Right ventricle myocardium inferior (tissue), 1 donor: ENCODE measurements around the gene RPL10A. TPM values are rescaled to one million over a fixed set of nuclear protein-coding genes. Genes with fewer than 3 reads are reported as not detected.
A peak's percentile ranks its signal among the peaks of the same experiment; 100 is the strongest.

Experiments used
- ATAC-seq: fragments of 200-7000 bp; cut with Tn5 transposase; one replicate; pipeline ENCODE4 v1.9.1; 2020; ENCODE audit warnings: mild to moderate bottlenecking, moderate library complexity
- DNase-seq: peaks from one replicate; pipeline ENCODE4 v3.0.0; 2021; ENCODE audit errors: missing footprints
- intact Hi-C: fragments of 100-400 bp; cut with DNase I; formaldehyde crosslinking; loops from one replicate; pipeline ENCODE4 v1.11.0; 2022
- total RNA-seq: library from RNA; stranded (reverse); fragmentation: NEBNext Ultra II Directional; extraction: Animal tissue kit (Norgen Biotek cat#: 25700); gene quantifications from one replicate; pipeline ENCODE4 v1.2.1, GENCODE V29; 2021
- donor health status: DM: no; HTN: yes; CAD: no; lungs with severe emphysema.

RPL10A gene
- total RNA-seq, 1 donor from 2014 or later = 606 TPM

DNA sequence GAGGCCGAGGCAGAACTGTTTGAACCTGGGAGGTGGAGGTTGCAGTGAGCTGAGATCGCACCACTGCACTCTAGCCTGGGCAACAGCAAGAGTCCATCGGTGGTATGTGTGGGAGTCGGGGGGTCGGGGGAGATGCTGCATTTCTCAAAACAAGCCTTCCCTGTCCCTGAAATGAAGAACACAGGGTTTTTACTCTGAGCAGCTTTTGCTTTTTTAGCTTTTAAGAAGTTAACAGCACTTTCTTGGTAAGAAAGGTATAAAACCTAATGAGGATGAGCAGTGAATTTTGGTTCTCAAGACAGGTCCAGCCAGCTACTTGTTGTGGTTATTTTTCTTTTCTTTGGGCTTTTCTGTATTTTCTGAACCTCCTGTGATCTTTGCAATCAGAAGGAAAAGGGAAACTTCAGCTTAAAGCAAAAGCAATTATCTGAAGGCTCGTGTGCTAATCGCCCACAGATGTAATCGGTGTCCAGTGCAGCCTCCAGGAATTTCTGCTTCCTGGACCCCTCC, 3.7 kb downstream of the RPL10A start:
- no peak for ATAC-seq
- DNase-seq = no peak
- intact Hi-C loops = no loop called here

DNA sequence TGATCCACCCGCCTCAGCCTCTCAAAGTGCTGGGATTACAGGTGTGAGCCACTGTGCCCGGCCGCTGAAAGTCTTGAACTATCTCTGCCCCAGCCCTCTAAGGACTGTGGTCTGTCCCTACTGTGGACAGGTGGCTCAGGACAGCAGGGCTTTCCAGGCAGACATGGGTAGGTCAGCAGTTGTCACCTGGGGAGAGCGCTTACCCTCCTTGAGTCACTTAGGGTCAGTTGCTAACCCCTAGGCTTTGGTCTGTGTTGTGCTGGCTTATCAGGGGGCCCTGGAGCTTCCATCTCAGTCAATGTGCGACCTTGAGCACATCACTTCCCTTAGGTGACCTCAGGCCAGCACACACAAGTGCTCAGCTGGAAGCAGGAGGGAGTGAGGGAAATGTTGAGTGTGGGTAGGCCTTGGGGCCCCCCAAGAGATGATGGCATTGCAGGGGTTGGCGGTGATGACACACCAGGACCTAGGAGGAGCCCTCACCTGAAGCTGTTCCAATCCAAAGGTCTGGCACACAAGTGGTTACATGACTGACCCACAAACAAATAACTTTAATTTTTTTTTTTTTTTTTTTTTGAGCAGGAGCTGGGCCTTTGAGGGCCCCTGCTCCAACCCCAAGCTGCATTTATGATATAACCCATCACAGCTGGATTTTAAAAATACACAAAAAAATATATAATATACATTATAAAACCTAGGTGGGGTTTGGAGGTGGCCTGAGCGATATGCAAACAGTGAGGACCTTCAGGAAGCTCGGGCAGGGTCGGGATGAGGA, 5.1 kb downstream of the RPL10A start:
- intact Hi-C loops = no loop called here
- ATAC-seq = no peak
- DNase-seq = no peak

DNA sequence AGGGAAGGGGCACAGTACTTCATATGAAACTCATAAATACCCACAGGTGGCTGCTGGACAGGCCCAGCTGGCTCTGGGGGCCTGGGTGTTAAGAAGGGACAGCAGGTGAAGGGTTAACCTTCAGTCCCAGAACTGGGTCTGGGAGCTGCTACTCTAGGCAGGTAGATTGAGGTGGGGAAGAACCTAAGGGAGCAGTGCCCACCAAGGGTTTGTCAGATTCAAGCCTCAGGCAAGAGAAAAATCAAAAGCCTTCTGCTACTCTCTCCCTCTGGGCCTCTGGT, 5.6 kb downstream of the RPL10A start:
- ATAC-seq = no peak
- intact Hi-C loops = no loop called here

DNA sequence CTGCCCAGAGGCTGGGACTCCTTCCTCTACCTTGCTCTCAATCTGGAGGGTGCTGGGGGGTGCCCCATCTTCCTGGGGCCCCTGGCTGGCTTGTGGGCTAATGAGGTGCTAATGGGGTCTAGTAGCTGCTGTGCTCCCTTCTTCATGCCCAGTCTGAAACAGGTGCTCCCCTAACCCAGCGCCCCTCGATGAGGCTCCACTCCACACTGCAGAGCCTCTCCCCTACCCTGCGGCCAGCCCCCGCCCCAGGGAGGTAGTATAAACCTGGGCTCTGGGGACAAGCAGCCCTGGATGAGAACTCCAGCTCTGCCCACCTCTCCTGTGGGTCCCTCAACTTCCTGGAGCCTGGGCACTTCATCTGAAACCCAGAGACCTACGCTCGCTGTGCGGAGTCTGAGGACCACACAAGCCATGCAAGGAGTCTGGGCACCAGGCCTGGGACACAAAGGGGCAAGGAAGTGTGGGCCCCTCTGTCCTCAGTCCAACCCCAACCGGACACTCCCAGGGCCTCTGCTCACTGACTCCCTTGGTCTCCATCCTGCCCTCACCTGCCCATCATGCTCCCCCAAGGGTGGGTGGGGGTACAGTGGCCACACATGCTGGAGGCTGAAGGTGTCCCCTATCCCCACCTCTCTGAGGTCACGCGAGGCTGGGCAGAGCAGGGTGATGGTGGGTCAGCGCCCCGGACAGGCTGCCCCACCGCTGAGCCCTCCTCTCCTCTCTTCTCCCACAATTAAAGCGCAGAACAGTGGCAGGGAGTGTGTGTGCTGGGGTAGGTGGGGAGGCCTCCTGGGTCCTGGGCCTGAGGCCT, 6.1 kb downstream of the RPL10A start:
- ATAC-seq = no peak
- DNase-seq = no peak
- intact Hi-C loops = no loop called here

More for the DNA sequence above, 5.6 kb downstream of the RPL10A start:
- DNase-seq = no peak

DNA sequence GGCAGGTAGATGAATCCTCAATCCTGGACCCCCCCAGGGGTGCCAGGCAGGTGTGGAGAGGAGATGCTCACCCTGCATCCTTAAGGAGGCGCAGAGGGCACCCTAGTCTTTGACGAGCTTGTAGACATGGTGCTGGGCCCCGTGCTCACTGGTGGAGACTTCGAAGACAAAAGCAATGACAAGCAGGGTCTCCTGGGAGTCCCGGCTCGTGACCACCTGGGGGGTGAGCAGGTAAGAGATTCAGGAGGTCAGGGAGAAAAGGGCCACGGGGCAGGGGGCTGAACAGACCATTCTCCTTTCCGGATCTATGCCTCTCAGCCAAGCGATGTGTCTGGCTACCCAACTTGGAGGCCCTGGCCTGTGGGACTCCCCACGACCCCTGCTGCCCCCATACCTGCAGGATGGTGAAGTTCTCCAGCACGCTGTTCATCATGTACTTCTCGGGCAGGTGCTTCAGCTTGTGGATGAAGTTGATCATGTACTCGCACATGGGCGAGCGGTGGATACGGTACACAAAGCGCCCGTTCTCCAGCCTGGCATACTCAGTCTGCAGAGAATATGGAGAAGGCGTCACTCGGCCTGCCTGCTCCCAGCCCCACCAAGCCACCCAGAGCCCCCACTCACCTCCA, 6.9 kb downstream of the RPL10A start:
- intact Hi-C loops = no loop called here
- no peak for DNase-seq
- ATAC-seq = no peak

DNA sequence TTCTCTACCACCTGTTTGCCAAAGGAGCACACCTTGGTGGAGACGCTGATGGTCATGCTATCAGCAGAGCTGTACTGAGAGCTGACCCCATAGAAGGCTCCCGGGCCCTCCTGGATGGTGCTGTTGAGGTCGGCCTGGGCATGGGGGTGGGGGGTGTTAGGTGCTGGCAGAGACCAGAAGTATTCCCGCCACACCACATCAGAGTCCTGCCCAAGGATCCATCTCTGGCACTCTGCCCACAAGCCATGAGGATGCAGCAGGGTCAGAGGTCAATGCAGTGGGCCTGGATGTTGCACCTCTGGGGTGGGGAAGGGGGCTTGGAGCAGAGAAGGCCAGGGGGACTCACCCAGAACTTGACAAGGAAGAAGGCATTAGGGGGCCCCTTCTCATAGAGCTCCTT, 7.4 kb downstream of the RPL10A start:
- ATAC-seq (no peak), DNase-seq (no peak)
- intact Hi-C loops = no loop called here

DNA sequence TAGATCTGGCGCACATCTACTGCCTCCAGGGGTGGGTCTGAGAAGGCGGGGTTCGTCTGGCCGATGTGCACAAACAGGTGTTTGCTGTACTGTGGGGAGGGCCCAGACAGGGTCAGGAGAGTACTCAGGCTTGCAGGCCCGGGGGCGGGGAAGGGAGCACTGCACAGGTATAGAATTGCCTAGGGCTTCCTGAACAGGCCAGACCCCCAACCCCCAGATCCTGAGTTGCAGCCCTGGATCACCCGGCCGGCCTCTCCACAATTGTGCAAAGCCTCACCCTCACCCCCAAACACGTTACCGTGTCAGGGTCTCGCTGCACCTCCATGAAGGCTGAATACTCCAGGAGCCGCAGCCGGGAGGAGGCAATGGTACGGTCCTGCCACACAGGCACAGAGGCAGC, 7.8 kb downstream of the RPL10A start:
- intact Hi-C loops = no loop called here
- DNase-seq (no peak), ATAC-seq (no peak)

DNA sequence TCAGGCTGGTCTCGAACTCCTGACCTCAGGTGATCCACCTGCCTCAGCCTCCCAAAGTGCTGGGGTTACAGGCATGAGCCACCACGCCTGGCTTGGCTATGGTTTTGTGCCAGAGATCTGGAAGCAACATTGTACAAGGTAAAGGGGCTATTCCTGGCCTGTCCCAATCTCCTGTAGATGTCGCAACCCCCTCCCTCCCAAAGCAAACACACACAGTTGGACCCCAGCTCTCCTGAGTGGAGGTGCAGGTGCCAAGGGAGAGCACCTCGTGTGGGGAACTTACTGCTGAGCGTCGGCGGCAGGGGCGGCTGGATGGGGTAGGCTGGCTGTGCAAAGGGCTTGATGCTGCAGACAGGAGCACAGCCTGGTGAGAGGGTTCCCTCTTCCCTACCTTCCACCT, 8.8 kb downstream of the RPL10A start:
- intact Hi-C loops = no loop called here
- ATAC-seq (no peak), DNase-seq (no peak)

DNA sequence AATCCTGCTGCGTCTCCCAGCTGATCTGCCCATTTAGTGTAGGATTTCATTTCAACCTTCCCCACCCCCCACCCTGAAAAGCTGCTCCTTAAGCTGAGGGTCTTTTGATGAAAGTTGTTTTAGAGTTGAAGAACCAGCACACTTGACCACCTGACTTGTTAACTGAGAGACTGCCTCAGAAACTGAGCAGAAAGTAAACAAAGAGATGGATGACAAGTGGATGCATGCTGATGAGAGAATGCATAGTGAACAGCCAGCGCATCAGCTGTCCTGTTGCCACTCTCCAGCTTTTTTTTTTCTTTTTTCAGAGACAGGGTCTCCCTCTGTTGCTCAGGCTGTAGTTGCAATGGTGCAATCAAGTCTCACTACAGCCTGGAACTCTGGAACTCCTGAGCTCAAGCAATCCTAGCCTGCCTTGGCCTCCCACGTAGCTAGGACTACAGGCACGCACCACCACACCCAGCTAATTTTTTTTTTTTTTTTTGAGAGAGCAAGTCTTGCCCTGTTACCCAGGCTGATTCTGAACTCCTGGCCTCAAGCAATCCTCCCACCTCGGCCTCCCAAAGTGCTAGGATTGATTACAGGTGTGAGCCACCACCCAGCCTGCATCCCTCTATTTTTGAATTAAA, 9.5 kb downstream of the RPL10A start:
- intact Hi-C loops = no loop called here
- ATAC-seq (no peak), DNase-seq (no peak)

DNA sequence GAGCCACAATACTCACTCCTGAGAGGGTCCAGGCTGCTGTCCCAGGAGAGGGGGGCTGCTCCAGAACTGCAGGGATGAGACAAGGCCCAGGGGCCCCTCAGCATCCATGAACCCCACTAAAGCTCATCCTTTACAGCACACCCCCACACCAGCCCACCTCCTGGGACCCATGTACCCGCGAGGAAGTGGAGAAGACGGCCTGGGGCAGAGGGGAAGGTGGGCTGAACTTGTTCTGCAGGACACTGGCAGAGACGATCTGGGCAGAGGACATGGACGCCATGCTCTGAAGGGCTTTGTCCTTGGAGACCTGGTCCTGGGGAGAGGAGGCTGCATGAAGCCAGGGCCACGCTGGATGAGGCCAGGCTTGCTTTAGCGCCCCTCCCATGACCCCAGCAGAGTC, 10.1 kb downstream of the RPL10A start:
- intact Hi-C loops = no loop called here
- no peak for DNase-seq
- ATAC-seq = no peak

DNA sequence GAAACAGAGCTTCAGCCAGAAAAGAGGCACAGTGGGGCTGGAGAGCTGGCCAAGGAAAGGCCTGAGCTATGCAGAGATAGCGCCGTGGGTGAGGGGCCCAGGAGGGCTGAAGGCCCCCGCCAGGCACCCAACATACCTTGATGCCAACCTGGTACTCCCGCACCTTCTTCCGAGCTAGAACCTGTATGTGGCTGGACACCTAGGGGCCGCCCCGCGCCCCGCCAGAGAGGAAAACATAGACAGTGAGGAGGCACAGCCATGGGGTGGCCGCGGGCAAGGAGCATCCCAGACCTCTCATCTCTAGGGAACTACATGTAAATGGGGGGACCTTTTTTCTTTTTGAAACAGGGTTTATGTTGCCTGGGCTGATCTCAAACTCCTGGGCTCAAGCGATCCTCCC, 12.0 kb downstream of the RPL10A start:
- no peak for ATAC-seq
- intact Hi-C loops = no loop called here
- DNase-seq = peak; percentile 48

DNA sequence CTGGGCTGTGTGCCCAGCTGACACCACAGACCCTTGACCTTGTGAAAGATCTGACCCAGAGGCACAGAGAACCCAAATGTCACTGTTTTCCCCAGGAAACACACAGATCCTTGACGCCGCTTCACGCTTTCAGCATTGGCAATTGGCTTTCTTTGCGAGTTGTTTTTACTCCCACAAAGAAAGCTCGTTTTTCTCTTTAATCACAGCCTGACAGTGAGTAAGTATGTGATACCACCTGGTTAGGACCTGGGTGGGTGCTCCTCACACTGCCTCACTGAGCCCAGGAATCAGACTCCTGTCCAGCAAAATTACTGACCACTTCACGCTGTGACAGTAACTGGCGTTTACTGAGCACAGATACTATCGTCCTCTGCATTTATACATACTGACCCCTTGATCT, 13.0 kb downstream of the RPL10A start:
- no peak for ATAC-seq
- intact Hi-C loops = no loop called here
- DNase-seq = no peak

DNA sequence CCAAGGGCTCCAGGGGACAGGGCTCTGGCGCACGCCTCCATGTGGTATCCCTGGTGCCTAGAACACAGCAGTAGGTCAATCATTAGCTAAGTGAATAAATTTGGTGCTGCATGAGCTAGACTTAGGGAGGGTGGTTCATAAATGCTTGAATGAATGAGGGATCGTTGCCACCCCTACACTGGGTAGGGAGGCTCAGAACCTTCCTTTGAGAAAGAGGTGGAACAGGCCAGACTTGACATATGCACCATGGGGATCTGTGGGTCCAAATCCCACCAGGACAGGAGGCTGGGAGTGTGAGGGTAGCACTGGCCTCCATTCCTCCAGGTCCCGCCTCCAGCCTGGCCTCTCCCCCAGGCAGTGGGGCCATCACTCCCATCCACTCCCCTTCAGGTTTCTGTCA, 14.9 kb downstream of the RPL10A start:
- intact Hi-C loops = no loop called here
- no peak for DNase-seq
- no peak for ATAC-seq

DNA sequence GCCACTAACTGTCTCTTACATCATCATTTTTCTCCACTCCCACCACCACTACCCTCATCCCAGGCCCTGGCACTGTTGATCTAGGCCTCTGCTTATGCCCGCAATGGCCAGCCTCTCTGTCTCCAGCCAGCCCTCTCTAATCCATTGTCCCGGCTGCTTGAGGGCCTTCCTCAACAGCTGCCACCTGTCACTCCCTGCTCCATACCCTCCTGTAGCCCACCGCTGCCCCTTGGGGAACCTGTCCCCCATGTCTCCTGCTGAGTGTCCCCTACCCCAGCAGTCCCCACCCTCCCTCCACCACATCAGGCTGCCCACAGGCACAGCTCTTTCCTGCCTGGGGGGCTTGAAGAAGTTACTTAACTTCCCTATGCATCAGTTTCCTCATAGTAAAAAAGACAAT, 15.3 kb downstream of the RPL10A start:
- intact Hi-C loops = no loop called here
- ATAC-seq (no peak), DNase-seq (no peak)

DNA sequence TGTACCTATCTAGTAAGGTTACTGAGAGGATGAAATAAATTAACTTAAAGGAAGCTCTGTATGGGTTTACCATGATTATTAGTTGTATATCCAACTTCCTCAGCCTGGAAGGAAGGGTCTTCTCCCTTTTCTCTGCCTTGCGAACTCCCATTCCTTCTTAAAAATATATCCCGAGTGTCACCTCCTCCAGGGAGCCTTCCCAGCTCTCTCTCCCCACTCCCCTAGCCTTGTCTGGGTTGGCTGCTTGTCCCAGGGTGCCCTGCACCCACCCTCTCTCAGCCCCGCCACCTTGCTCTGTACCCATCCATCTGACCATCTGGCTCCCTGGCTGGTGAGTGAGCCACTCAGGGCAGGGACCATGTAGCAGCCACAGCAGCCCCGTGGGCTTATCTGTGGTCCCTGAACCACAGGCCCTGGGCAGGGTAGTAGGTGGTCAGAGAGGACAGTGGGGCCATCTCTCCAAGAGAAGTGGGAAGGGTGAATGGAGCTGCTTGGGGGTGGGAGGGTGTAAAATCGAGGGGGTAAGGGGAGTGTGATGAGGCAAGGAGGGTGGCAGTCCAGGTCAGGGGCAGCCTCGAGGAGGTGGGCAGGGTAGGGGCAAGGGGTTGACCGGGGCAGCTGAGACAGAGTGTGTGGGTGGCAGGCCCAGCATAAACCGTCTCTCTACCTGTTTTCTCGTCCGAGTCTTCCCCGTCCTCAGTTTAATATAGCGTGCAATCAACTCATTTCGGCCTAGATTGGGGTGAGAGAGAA, 15.9 kb downstream of the RPL10A start:
- no peak for ATAC-seq
- DNase-seq = no peak
- intact Hi-C loops = no loop called here

DNA sequence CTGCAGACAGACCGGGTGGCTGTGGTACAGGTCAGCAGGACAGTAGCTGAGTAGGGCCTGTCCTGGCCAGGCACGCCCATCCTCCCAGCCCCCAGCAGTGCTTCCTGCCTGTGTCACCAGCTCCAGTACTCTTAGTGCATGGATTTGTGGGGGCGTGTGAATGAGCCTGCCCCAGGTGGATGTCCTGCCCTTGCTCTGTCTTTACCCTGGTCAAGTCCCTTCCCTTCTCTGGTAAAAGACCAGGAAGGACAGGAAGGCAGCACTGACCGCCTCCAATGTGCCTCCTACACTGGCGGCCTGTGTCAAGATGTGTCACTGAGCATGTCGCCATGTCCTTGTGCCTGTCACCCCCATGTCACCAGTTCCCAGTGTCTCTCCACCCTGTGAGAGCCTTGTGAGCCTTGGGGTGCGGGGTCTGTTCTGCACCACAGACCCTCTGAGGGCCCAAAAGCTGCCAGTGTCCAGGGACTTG, 16.8 kb downstream of the RPL10A start:
- intact Hi-C loops = no loop called here
- ATAC-seq (no peak), DNase-seq (no peak)

DNA sequence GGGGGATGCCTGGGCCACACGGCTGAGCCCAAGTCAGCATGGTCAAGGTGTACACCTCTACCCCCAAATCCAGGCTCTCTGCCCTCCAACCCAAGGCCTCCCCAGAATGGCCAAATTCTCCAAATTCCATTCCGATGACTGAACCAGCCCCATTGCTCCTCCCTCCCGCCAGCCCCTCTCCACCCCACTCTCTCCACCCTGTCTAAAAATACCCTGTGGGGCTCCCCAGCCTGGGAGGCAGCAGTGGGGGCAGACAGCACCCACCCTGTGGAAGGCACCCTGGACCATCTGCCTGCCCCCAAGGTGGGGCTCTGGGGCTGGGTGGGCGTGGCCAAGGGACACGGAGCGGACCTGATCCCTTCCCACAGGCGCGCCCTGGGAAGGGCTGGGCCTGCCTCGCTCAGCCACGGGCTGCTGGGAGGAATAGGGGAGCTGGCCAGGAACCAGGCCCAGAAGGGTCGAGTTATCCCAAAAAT, 17.2 kb downstream of the RPL10A start:
- DNase-seq (no peak), ATAC-seq (peak; percentile 27)

DNA sequence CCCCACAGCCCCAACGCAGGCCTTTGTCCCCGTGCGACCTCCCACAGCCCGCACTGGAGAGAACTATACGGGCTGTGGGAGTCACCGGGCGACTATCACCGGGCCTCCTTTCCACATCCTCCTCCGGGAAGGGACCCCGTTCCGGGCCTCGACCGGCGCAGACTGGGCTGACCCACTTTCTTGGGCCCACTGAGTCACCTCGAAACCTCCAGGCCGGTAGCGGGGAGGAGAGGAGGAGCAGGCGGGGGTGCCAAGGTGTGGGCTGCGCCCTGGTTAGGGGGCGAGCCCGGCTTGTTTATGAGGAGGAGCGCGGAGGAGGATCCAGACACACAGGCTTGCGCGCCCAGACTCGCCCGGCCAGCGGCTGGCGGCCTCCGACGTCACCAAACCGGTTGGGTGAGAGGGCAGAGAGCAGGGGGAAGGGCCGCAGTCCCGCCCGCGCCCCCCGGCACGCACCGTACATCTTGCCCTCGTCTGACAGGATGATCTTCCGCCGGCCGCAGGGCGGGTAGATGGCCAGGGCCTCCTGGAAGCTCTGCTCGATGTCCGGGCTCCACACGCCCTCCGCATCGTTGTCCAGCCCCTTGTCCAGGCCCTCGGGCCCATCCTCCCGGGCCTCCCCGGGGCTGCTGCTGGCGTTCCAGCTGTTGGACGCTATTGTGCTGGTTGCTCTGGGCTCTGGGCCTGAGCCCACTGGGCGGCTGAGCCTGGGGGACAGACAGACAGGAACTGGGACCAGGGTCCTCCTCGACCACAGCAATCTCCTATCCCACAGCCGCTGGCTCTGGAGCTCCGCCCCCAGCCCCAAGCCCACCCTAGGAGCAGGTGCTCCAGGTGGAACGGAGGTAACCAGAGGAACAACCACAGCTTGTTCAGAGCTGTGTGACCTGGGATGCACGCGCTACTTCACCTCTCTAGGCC, 18.1 kb downstream of the RPL10A start:
- peak; percentile 55 for ATAC-seq
- intact Hi-C loops = no loop called here
- DNase-seq = no peak

More for the DNA sequence above, 17.2 kb downstream of the RPL10A start:
- intact Hi-C loops = no loop called here
